ENCODE results near the gene CTRB2.

Gene CTRB2

DNA sequence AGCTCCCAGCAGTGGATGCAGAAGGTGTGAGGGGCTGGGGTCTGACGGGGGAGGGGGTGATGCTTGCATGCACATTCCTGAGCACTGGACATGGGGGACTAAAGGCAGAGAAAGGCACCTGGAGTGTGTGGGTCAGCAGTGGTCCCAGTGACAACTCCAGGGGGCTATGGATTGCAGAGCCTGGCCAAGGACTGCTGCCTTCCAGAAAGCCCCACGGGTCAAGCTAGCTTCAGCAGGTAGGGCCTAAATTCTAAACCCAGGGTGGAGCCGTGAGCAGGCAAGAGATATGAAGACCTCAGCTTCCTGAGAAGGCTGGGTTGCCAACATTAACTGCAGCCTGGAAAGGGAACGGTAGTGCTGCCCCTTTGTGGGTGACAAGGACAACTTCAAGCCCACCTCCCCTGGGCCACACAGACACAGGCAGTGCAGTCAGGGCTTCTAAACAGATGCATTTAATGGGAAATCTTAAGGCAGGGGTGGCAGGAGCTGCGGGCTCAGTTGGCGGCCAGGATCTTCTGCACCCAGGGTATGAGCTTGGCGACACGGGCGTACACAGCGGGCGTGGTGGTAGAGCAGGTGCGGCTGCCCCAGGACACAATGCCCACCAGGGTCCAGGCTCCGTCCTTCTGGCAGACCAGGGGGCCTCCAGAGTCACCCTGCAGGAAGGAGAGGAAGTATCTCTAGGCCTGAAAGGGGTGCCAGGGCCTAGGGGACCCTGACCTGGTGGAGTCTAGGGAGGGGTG, 3.1 kb downstream of the CTRB2 start:
- DNase-seq, result no peak

DNA sequence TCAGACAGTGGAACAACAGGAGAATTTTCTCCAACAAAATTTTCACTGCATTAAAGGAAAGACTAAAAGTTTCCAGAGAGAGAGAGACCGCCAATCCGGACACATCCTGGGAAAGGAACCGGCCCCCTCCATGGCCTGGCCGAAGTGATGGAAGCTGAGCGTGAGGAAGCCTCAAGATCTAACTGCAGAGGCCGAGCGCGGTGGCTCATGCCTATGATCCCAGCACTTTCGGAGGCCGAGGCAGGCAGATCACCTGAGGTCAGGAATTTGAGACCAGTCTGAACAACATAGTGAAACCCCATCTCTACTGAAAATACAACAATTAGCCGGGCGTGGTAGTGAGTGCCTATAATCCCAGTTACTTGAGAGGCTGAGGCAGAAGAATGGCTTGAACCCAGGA, 3.9 kb downstream of the CTRB2 start:
- DNase-seq, result no peak

DNA sequence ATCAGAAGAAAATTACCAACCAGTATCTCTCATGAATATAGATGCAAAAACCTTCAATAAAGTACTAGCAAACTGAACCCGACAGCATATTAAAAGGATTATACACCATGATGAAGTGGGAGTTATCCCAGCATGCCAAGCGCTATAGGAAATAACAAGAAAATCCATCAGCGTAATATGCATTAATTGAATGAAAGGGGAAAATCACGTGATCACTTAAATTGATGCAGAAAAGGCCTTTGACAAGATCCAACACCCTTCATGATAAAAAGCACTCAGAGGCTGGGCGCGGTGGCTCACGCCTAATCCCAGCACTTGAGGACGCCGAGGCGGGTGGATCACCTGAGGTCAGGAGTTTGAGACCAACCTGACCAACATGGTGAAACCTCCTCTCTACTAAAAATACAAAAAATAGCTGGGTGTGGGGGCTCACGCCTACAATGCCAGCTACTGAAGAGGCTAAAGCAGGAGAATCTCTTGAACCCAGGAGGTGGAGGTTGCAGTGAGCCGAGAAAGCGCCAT, 4.8 kb downstream of the CTRB2 start:
- no peak for DNase-seq

DNA sequence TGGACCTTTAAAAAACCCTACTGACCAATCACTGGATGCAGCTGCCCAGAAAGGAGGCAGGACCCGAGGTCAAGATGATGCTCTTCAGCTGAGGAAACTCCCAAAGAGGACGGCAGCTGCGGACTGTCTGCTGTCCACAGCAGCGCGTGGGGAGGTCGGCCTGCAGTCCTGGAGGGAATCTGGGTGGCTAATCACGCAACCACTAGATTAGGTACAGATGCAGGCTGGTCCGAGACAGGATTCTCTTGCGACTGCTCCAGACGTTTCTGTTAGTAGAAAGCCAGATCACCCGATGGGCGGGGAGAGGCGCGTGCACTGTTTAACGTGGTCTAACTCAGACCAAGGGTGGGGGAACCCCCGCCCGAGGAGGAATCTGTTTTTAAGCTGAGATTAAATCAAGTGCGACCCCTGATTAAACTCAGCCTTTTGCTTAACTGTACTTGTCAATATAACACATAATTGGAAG, 8.8 kb downstream of the CTRB2 start:
- DNase-seq, result no peak

DNA sequence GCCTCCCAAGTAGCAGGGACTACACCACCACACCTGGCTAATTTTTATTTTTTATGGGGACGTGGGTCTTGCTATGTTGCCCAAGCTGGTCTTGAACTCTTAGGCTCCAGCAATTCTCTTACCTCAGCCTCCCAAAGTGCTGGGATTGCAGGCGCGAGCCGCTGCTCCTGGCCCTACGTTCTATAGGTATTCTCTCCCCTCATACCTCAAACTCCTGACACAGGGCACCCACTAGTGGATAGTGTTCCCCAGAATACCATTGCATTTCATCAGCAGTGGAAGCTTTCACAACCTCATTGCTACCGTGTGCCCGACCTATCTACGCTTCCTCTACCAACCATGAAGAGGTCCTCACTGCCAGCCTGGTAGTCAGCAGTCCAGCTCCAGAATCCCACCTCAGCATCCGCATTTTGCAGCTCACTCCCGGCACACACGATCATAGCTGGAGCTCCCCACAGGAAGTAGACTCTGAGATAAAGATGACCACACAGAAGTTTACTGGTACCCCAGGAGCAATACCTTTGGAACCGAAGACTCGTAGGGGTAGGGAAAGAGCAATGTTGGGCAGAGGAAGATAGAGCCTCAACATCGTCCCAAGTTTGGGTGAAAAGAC, 9.3 kb downstream of the CTRB2 start:
- DNase-seq, result no peak

DNA sequence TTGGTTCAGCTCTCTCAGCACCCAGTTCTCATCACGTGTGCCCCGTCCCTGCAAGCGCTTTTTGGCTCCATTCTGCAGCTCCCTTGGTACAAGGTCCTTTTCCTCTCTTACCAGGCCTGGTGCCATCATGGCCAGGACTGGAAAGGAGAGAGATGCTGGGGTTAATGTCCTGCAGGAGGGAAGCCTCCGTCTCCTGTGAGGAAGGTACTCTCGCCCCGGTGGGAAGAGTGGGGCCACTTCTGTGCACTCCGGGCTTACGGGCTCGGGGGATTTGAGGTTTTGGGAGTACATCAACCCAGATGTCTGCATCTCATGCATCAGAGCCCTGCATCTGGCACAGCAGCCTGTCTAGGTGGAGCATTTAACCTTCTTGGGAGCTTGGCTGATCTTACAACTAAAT, 10.1 kb downstream of the CTRB2 start:
- no peak for DNase-seq

DNA sequence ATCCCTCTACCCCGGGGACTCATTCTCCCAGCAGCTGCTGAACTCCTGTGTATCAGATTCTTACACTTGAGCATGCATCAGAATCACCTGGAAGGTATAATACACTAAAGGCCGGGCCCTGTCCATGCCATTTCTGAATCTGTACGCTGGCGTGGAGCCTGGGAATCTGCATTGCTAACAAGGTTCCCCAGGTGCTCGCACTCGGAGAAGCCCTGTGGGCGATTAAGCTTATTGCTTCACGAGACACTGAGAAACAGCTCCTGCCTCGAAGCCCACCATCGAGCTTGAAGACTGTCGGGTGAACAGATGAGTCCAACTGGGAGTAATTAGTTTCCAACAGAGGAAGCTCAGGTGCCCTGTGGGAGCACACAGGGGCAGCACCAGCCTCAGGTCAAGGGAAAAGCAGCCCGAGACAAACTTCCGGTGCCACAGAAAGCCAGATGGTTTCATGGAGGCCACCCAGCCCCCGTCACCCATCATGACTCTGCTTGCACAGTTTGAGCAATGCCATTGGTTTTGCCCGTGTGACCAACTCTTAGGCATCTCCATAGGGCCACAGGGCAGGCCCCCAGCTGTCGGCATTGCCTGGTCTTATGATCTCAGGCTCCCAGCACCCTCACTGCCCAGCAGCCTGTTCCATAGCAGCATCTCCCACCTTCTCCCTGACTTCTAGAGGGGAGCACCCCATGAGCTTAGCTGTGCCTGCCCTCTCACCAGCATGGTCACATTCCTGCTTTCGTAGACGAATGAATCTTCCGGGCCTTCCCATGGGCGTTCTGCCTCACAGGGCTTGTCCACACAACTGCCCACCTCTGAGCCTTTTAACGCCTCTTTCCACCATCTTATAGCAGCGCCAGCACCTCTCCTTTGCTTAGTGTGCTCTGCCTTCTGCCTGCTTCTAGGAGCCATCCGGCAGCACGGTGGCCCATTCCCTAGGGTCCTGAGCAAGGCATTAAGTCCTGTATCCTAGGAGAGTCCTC, 10.9 kb downstream of the CTRB2 start:
- no peak for DNase-seq

DNA sequence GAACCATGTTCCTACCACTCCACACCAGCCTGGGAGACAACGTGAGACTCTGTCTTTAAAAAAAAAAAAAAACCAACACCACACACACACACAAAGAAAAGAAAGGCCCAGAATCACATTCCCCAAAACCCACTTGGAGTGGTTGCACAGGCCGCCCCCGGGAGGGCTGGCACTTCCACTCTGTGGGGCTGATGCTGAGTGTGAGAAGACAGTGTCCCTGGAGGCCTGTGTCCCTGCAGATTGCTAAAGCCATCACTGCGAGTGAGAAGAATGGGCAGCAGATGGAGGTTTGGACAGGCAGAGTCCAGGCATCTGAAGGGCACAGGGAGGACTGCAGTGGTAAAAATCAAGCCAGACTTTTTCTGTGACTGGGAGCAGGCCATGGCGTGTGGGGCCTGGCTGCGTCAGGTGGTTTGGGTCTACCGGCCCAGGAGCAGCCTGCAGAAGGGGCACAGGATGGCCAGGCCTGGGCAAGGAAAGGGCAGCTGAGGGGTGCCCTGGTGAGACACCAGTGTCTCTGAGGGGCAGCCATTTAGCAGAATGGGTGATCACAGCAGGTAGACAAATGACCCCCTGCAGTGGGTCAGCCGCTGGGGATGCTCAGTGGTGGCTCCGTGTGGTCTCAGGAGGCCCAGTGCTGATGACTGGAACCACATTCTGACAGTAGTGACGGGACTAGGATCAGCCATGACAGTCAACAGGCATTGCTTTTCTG, 13.1 kb downstream of the CTRB2 start:
- DNase-seq, result no peak

DNA sequence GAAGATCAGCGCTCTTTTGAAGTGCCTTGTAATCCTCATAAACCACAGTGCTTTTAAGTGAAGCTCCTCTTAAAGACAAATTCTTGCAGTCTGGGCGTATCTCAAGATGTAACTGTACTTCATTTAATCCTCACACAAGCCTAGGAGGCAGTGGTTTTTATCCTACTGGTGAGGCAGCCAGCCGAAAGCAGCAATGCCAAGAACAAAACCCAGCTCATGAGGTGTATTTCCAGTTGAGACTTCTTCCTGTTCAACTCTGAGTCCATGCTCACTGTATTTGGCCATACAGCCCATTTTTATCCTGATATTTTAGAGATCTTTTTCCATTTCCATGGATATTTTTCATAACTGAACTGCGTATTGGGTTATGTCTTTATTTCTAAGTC, 13.7 kb downstream of the CTRB2 start:
- no peak for DNase-seq

DNA sequence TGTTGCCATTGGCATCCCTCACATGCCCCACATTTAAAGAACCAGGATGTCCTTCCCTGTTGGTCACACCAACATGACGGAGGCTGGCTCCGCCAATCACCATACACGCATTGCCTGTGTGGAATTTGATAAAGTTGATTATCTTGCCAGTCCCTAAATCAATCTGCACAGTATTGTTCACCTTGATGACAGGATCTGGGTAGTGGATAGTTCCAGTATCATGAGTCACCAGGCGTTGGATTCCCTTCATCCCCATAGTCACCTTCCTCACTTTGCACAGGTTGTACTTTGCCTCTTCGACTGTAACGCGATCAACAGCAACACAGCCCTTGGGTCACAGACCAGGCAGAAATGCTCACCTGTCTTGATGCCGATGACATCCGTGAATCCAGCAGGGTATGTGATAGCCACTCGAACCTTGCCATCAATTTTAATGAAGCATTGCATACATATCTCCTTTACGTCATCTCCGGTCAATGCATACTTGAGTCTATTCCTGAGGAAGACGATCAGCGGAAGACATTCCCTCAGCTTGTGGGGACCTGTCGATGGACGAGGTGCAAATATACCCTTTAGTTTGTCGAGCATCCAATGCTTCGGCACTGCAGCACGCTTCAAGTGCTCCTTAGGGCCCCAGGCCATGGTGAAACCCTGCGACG, 14.2 kb downstream of the CTRB2 start:
- DNase-seq, result no peak

DNA sequence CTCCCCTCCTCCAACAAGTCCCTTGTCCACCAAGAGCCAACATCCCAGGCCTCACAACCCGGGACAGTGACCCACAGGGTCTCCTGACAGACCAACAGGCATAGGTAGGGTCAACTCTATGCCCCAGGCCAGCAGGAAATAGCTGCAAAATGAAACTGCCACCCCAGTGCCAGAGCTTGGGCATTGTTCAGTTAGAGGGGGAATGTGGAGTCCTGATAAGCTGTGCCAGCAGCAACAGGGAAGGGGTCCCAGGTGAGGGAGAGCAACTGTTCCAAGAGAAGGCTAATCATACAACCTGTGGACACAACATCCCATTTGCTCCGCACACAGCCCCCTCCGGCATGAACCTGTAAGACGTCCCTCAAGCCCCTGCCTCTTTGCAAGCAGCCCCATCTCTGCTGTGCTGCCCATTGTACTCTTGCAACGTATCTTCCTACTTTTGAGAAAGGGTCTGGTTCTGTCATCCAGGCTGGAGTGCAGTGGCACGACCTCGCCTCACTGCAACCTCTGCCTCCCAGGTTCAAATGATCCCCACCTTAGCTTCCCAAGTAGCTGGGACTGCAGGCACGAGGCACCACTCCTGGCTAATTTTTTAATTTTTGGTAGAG, 17.2 kb downstream of the CTRB2 start:
- DNase-seq, result no peak

DNA sequence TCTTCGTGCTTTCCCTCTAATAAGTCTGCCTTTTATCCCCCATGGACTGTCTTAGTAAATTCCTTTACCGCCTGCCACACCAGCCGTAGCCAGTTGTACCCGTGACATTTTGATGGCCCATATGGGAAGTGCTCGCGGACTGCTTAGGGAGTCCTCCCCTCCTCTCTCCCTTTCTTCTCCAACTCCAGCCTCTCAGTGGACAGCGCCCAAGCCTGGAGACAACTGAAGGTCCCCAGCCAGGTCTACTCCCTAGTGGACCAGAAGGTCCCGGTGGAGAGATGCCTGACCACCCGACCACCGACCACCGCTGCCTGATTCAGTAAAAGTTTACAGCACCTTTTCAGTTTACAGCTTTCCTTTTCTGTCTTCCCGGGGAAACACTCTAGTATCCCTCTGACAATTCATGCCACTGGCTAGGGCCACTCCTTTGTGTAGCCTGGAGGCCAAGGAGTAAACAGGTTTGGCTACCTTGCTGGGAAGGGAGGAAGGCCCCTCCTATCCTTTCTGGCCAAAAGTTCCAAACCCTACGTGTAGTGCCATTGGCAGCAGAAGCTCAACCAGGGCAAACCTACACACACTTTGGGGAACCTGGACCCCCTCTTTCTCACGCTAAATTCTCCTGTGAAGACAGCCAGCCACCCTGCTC, 18.0 kb downstream of the CTRB2 start:
- DNase-seq, result no peak

DNA sequence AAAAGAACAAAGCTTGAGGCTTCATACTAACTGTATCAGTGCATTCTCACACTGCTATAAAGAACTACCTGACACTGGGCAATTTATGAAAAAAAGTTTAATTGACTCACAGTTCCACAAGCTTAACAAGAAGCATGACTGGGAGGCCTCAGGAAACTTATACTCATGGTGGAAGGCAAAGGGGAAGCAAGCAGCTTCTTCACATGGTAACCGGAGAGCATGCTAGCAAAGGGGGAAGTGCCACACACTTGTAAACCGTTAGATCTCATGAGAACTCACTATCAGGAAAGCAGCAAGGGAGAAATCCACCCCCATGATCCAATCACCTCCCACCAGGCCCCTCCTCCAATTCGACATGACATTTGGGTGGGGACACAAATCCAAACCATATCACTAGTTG, 25.3 kb downstream of the CTRB2 start:
- DNase-seq, result peak in 1 of 2 donors; percentile 7

DNA sequence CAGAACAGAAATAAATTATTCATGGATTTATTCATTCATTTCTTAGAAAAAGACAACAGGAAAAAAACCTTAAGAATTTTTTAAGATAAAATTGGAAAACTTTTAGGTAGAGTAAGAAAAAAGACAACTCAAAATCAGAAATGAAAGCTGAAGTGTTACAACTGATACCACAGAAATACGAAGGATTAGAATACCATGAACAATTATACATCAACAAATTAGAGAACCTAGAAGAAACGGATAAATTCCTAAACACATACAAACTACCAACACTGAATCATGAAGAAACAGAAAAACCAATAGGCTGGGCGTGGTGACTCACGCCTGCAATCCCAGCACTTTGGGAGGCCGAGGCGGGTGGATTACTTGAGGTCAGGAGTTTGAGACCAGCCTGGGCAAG, 27.8 kb downstream of the CTRB2 start:
- no peak for DNase-seq

DNA sequence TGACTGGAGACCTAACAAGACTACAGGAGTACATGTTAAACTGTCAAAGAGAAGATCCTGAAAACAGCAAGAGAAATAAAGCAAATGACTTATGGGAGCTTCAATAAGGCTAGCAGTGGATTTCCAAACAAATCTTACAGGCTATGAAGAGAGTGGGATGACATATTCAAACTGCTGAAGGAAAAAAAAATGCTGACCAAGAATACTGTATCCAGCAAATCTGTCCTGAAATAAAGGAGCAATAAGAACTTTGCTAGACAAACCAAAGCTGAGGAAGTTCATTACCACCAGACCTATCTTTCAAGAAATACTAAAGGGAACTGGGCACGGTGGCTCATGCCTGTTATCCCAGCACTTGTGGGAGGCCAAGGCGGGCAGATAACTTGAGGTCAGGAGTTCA, 30.0 kb downstream of the CTRB2 start:
- no peak for DNase-seq

DNA sequence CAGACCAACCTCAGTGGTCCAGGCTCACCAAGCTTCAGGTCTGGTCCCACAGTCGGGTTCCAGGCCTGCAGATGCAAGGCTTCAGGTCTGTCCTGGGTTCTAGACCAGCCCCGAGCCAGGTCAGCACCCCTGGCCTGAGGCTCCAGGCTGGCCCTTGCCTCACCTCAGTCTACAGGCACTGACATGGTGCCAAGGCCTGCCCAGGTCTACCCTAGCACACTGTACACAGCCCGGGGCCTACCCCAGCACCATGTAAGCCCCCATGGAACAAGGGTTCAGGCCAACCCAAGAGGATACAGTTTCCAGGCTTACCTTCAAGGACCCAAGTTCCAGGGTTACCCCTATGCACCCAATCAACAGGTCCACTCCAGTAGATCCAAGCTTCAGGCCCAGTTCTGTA, 31.9 kb downstream of the CTRB2 start:
- no peak for DNase-seq

DNA sequence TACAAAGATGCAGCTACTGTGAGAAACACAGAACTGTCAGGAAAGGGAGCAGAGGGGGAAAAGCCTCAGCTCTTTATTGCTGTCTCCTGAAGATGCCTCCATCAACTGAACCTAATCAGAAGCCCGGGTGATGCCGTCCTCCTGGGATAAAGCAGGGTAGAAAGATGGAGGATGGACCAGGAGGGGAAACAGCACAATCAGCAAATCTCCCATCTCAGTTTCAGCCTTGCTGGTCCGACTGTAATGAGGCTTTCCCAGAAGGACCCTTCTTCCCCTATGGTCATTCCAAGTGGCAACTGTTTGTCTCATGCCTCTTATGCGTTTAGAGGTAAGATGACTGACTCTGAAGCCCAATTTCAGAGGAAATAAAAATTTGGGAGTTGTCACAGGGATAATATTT, 34.4 kb downstream of the CTRB2 start:
- no peak for DNase-seq

DNA sequence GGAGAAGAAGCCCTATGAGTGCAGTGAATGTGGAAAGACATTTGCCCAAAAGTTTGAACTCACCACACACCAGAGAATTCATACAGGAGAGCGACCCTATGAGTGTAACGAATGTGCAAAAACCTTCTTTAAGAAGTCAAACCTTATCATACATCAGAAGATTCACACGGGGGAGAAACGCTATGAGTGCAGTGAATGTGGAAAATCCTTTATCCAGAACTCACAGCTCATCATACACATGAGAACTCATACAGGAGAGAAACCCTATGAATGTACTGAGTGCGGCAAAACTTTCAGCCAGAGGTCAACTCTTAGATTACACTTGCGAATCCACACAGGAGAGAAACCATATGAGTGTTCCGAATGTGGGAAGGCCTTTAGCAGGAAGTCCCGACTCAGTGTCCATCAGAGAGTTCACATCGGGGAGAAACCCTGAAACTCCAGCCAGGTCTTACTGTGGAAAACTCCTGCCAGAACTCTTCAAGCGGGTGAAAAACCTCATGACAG, 37.0 kb downstream of the CTRB2 start:
- no peak for DNase-seq

DNA sequence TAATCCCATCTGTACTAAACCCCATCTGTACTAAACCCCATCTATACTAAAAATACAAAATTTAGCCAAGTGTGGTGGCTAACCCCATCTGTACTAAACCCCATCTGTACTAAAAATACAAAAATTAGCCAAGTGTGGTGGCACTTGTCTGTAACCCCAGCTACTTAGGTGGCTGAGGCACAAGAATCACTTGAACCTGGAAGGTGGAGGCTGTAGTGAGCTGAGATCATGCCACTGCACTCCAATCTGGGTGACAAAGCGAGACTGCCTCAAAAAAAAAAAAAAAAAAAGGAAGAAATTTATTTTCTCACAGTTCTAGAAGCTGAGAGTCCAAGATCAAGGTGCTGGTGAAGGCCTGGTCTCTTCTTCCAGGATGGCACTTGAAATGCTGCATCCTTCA, 46.6 kb downstream of the CTRB2 start:
- DNase-seq, result no peak

Data from inflammatory macrophage treated with lipopolysaccharide for 1 hour (primary cell).